ENCODE results near the gene COQ8A.

GRCh38 chr1:227033880-227034279 is 93.8 kb downstream of the COQ8A start:
- TF ChIP-seq CTCF (IDR thresholded peaks at IDR 0.05; ENCODE audit: poor library complexity) (no peak), EZH2 (IDR thresholded peaks at IDR 0.05; ENCODE audit: borderline replicate concordance) (no peak), EZH2phosphoT487 (IDR thresholded peaks at IDR 0.05; ENCODE audit: low read depth, severe bottlenecking, unreplicated experiment) (no peak)

Measured in hepatocyte (in vitro differentiated cells).